Nephron (organoid): Measurements from ENCODE around the gene GPNMB.

Experiments used
- H3K27ac Mint-ChIP-seq, 3 experiments: 2 replicates each; pipeline ENCODE4 v1.8.0; 2020; ENCODE audit warnings: mixed read lengths in 3 of 3, mild to moderate bottlenecking in 2 of 3, moderate library complexity in 1 of 3
- H3K27me3 Mint-ChIP-seq: 2 replicates; pipeline ENCODE4 v1.8.0; 2021; ENCODE audit warnings: low read depth, mild to moderate bottlenecking, moderate library complexity, mixed read lengths
- H3K36me3 Mint-ChIP-seq: 2 replicates; pipeline ENCODE4 v1.8.0; 2020; ENCODE audit warnings: low read depth, mixed read lengths
- H3K4me1 Mint-ChIP-seq: 2 replicates; pipeline ENCODE4 v1.8.0; 2020; ENCODE audit warnings: mixed read lengths
- H3K4me3 Mint-ChIP-seq, 3 experiments: 2 replicates each; pipeline ENCODE4 v1.8.0; 2020; ENCODE audit warnings: mild to moderate bottlenecking in 3 of 3, mixed read lengths in 3 of 3, moderate library complexity in 2 of 3
- H3K9me3 Mint-ChIP-seq: 2 replicates; pipeline ENCODE4 v1.8.0; 2020; ENCODE audit warnings: mixed read lengths
- TF ChIP-seq, protein P1 (sequence below), 3 experiments: fragments of 200-600 bp; sonication (generic); IDR thresholded peaks; one replicate each; pipeline ENCODE4 v1.5.0; 2021; ENCODE audit warnings: antibody characterized with exemption in 3 of 3; ENCODE audit not compliant: unreplicated experiment in 3 of 3

GPNMB gene

DNA sequence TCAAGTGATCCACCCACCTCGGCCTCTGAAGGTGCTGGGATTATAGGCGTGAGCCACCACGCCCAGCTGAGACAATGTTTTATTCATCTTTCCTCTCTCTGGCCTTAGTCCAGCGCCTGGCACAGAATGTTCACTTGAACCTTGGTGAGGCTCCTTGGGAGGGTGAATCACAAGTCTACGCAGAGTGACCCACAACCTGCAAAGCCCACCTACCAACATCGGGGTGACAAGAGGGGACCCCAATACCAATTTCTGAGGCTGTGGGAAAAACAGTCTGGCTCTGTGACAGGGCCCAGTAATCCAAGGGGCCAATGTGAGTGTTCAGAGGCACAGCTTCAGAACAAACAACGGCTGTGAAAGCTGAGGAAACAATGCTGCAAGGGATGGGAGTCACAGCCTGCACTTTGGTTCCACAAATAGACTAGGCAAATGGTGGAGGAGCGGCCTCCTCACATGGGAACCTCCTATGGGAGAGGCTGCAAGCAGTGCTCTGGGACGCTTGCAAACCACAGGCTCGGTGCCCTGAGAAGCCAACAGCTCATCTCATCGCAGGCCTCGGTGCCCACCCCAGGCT is 47.0 kb downstream of the GPNMB start:
- H3K27me3 Mint-ChIP-seq = peaks cover 5% of the 10 kb centered on the region
- H3K4me1 Mint-ChIP-seq = peaks cover 12% of the 10 kb centered on the region
- no peaks in the 10 kb centered on the region for H3K9me3 Mint-ChIP-seq
- H3K36me3 Mint-ChIP-seq = no peaks in the 10 kb centered on the region
- no peak overlapping the region for H3K27ac Mint-ChIP-seq
- TF ChIP-seq, protein P1, sequence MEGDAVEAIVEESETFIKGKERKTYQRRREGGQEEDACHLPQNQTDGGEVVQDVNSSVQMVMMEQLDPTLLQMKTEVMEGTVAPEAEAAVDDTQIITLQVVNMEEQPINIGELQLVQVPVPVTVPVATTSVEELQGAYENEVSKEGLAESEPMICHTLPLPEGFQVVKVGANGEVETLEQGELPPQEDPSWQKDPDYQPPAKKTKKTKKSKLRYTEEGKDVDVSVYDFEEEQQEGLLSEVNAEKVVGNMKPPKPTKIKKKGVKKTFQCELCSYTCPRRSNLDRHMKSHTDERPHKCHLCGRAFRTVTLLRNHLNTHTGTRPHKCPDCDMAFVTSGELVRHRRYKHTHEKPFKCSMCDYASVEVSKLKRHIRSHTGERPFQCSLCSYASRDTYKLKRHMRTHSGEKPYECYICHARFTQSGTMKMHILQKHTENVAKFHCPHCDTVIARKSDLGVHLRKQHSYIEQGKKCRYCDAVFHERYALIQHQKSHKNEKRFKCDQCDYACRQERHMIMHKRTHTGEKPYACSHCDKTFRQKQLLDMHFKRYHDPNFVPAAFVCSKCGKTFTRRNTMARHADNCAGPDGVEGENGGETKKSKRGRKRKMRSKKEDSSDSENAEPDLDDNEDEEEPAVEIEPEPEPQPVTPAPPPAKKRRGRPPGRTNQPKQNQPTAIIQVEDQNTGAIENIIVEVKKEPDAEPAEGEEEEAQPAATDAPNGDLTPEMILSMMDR (IDR thresholded peaks at IDR 0.05; ENCODE audit: unreplicated experiment in 3 of 3) = no peak
- no peak overlapping the region for H3K4me3 Mint-ChIP-seq

GRCh38 chr7:23294549-23295400 is 48.2 kb downstream of the GPNMB start:
- Mint-ChIP-seq H3K27me3 (peaks cover 5% of the 10 kb centered on the region), H3K4me1 (peaks cover 19% of the 10 kb centered on the region), H3K27ac (no peak overlapping the region), H3K9me3 (no peaks in the 10 kb centered on the region), H3K4me3 (no peak overlapping the region), H3K36me3 (no peaks in the 10 kb centered on the region)
- TF ChIP-seq, protein P1 (IDR thresholded peaks at IDR 0.05; ENCODE audit: unreplicated experiment in 3 of 3) = no peak

GRCh38 chr7:23295401-23295697 is 48.8 kb downstream of the GPNMB start:
- Mint-ChIP-seq H3K36me3 (no peaks in the 10 kb centered on the region), H3K9me3 (no peaks in the 10 kb centered on the region), H3K4me3 (no peak overlapping the region), H3K4me1 (peaks cover 25% of the 10 kb centered on the region), H3K27ac (no peak overlapping the region), H3K27me3 (peaks cover 5% of the 10 kb centered on the region)
- TF ChIP-seq, protein P1 (IDR thresholded peaks at IDR 0.05; ENCODE audit: unreplicated experiment in 3 of 3) = no peak

DNA sequence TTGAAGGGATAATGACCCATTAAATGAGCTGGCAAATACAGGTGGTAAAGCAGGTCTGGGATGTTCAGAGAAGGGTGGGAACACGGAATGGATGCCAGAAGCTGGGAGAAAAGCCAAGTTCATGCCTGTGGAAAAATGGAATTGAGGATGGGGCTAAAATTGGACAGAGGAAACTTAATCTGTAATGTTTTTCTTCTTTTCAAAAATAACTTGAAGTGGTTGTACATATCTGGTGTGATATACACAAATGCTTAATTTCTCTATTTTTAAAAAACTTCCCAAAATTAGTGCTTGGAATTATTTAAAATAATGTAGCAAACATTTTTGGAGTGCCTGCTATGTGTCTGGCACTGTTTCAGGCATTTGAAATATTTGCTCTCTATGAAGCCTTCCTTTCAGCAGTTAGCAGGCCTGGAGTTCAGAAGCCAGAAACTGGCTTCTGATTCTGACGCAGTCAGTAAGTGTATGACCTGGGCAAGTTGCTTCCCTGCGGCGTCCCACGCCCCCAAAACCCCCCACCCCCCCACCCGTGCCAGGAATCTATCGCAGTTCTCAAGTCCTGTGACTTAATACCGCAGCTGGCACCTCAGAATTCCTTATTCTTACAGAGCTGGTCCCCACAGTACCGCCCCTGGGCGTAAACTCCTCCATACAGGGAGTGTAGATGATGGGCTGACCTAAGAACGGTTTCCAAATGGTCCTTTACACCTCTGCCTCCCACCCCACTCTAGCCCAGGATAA is 51.7 kb downstream of the GPNMB start:
- TF ChIP-seq, protein P1 (IDR thresholded peaks at IDR 0.05; ENCODE audit: unreplicated experiment in 3 of 3) = no peak
- no peaks in the 10 kb centered on the region for H3K9me3 Mint-ChIP-seq
- H3K27ac Mint-ChIP-seq = peak overlapping the region; percentile 95 to 99 (median 96)
- H3K36me3 Mint-ChIP-seq = peaks cover 12% of the 10 kb centered on the region
- peaks cover 5% of the 10 kb centered on the region for H3K27me3 Mint-ChIP-seq
- peaks cover 45% of the 10 kb centered on the region for H3K4me1 Mint-ChIP-seq
- peak overlapping the region; percentile 91 to 97 (median 96) for H3K4me3 Mint-ChIP-seq

- peaks cover 15% of the 10 kb centered on the region for H3K36me3 Mint-ChIP-seq
- H3K27me3 Mint-ChIP-seq = peaks cover 5% of the 10 kb centered on the region
- H3K4me1 Mint-ChIP-seq = peaks cover 45% of the 10 kb centered on the region
- H3K4me3 Mint-ChIP-seq = peak within 1 kb of the TSS; percentile 91 to 97 (median 96)
- H3K27ac Mint-ChIP-seq = peak within 1 kb of the TSS; percentile 95 to 99 (median 96)
- no peaks in the 10 kb centered on the region for H3K9me3 Mint-ChIP-seq
- TF ChIP-seq, protein P1 (IDR thresholded peaks at IDR 0.05; ENCODE audit: unreplicated experiment in 3 of 3) = no peak
Observed at GRCh38 chr7:23298885-23299769, 52.6 kb downstream of the GPNMB start, which contains the start of gene MALSU1. Gene MALSU1, plus strand, starts transcription at chr7:23299339. Its CDS starts 14 bp downstream, at chr7:23299353.
